ENCODE measurements around the gene GADD45A. TPM values are rescaled to one million over a fixed set of nuclear protein-coding genes. Genes with fewer than 3 reads are reported as not detected.

GADD45A gene
- total and polyA plus RNA-seq, 9 donors, result 6.8 to 24.1 (median 19.8) TPM

- peak; percentile 53 for DNase-seq
- Histone ChIP-seq H3K4me1 (ENCODE audit: control insufficient read depth, insufficient read depth, low read length) (peaks cover 6% of the 10 kb centered on the region), H3K4me3 (ENCODE audit: low read length) (no peak overlapping the region), H3K9me3 (replicated peaks; ENCODE audit: control insufficient read depth, low read depth, low read length) (no peaks in the 10 kb centered on the region), H3K36me3 (ENCODE audit: control insufficient read depth, insufficient read depth, low read length) (peaks cover 13% of the 10 kb centered on the region), H3K27me3 (ENCODE audit: control insufficient read depth, insufficient read depth, low read length) (no peaks in the 10 kb centered on the region), H3K27ac (ENCODE audit: low read length) (no peak overlapping the region)
- no CpG with 5 or more reads among the region's 8 CpGs for WGBS (ENCODE audit: insufficient coverage)
These were observed 15.8 kb downstream of the GADD45A start for GRCh38 chr1:67700692-67701410.

GRCh38 chr1:67701876-67702275 lies 16.9 kb downstream of the GADD45A start:
- peaks cover 10% of the 10 kb centered on the region for H3K4me1 ChIP-seq (ENCODE audit: control insufficient read depth, insufficient read depth, low read length)
- no peak overlapping the region for H3K4me3 ChIP-seq (ENCODE audit: low read length)
- H3K27ac ChIP-seq (ENCODE audit: low read length), result no peak overlapping the region
- H3K9me3 ChIP-seq (replicated peaks; ENCODE audit: control insufficient read depth, low read depth, low read length), result no peaks in the 10 kb centered on the region
- DNase-seq, result no peak
- peaks cover 13% of the 10 kb centered on the region for H3K36me3 ChIP-seq (ENCODE audit: control insufficient read depth, insufficient read depth, low read length)
- 80% methylated on average over 1 of the region's 2 CpGs for WGBS (ENCODE audit: insufficient coverage)
- no peaks in the 10 kb centered on the region for H3K27me3 ChIP-seq (ENCODE audit: control insufficient read depth, insufficient read depth, low read length)

- Histone ChIP-seq H3K27me3 (ENCODE audit: control insufficient read depth, insufficient read depth, low read length) (no peaks in the 10 kb centered on the region), H3K36me3 (ENCODE audit: control insufficient read depth, insufficient read depth, low read length) (peaks cover 13% of the 10 kb centered on the region), H3K9me3 (replicated peaks; ENCODE audit: control insufficient read depth, low read depth, low read length) (no peaks in the 10 kb centered on the region), H3K27ac (ENCODE audit: low read length) (no peak overlapping the region), H3K4me3 (ENCODE audit: low read length) (no peak overlapping the region), H3K4me1 (ENCODE audit: control insufficient read depth, insufficient read depth, low read length) (peaks cover 17% of the 10 kb centered on the region)
- peak; percentile 39 for DNase-seq
- WGBS (ENCODE audit: insufficient coverage), result no CpG with 5 or more reads among the region's 3 CpGs
These were observed 19.4 kb downstream of the GADD45A start for GRCh38 chr1:67704351-67704750.

GRCh38 chr1:67705735-67706453 lies 20.9 kb downstream of the GADD45A start:
- H3K4me1 ChIP-seq (ENCODE audit: control insufficient read depth, insufficient read depth, low read length), result peaks cover 26% of the 10 kb centered on the region
- H3K27me3 ChIP-seq (ENCODE audit: control insufficient read depth, insufficient read depth, low read length), result no peaks in the 10 kb centered on the region
- 49% methylated on average over 7 of the region's 10 CpGs for WGBS (ENCODE audit: insufficient coverage)
- H3K27ac ChIP-seq (ENCODE audit: low read length), result no peak overlapping the region
- H3K4me3 ChIP-seq (ENCODE audit: low read length), result no peak overlapping the region
- DNase-seq, result peak; percentile 63
- H3K36me3 ChIP-seq (ENCODE audit: control insufficient read depth, insufficient read depth, low read length), result peaks cover 6% of the 10 kb centered on the region
- no peaks in the 10 kb centered on the region for H3K9me3 ChIP-seq (replicated peaks; ENCODE audit: control insufficient read depth, low read depth, low read length)

- no peaks in the 10 kb centered on the region for H3K9me3 ChIP-seq (replicated peaks; ENCODE audit: control insufficient read depth, low read depth, low read length)
- 93% methylated on average over 6 of the region's 8 CpGs for WGBS (ENCODE audit: insufficient coverage)
- H3K4me3 ChIP-seq (ENCODE audit: low read length), result no peak overlapping the region
- no peaks in the 10 kb centered on the region for H3K27me3 ChIP-seq (ENCODE audit: control insufficient read depth, insufficient read depth, low read length)
- peaks cover 6% of the 10 kb centered on the region for H3K36me3 ChIP-seq (ENCODE audit: control insufficient read depth, insufficient read depth, low read length)
- H3K27ac ChIP-seq (ENCODE audit: low read length), result no peak overlapping the region
- DNase-seq, result no peak
- H3K4me1 ChIP-seq (ENCODE audit: control insufficient read depth, insufficient read depth, low read length), result peaks cover 36% of the 10 kb centered on the region
These were observed 23.6 kb downstream of the GADD45A start for GRCh38 chr1:67708606-67709005.

- 41% methylated on average over 2 of the region's 5 CpGs for whole genome bisulfite sequencing (ENCODE audit: insufficient coverage)
- H3K4me1 ChIP-seq (ENCODE audit: control insufficient read depth, insufficient read depth, low read length), result peaks cover 37% of the 10 kb centered on the region
- no peak overlapping the region for H3K4me3 ChIP-seq (ENCODE audit: low read length)
- H3K27me3 ChIP-seq (ENCODE audit: control insufficient read depth, insufficient read depth, low read length), result no peaks in the 10 kb centered on the region
- no peaks in the 10 kb centered on the region for H3K36me3 ChIP-seq (ENCODE audit: control insufficient read depth, insufficient read depth, low read length)
- no peak overlapping the region for H3K27ac ChIP-seq (ENCODE audit: low read length)
- DNase-seq, result peak; percentile 57
- no peaks in the 10 kb centered on the region for H3K9me3 ChIP-seq (replicated peaks; ENCODE audit: control insufficient read depth, low read depth, low read length)
These were observed 25.4 kb downstream of the GADD45A start for GRCh38 chr1:67710417-67710816.

GRCh38 chr1:67711158-67711854 lies 26.3 kb downstream of the GADD45A start:
- 75% methylated on average over 1 of the region's 7 CpGs for WGBS (ENCODE audit: insufficient coverage)
- DNase-seq, result no peak
- Histone ChIP-seq H3K27ac (ENCODE audit: low read length) (no peak overlapping the region), H3K27me3 (ENCODE audit: control insufficient read depth, insufficient read depth, low read length) (no peaks in the 10 kb centered on the region), H3K4me1 (ENCODE audit: control insufficient read depth, insufficient read depth, low read length) (peaks cover 32% of the 10 kb centered on the region), H3K4me3 (ENCODE audit: low read length) (no peak overlapping the region), H3K9me3 (replicated peaks; ENCODE audit: control insufficient read depth, low read depth, low read length) (no peaks in the 10 kb centered on the region), H3K36me3 (ENCODE audit: control insufficient read depth, insufficient read depth, low read length) (no peaks in the 10 kb centered on the region)

- Histone ChIP-seq H3K9me3 (replicated peaks; ENCODE audit: control insufficient read depth, low read depth, low read length) (no peaks in the 10 kb centered on the region), H3K27me3 (ENCODE audit: control insufficient read depth, insufficient read depth, low read length) (no peaks in the 10 kb centered on the region), H3K4me1 (ENCODE audit: control insufficient read depth, insufficient read depth, low read length) (peaks cover 33% of the 10 kb centered on the region), H3K27ac (ENCODE audit: low read length) (no peak overlapping the region), H3K4me3 (ENCODE audit: low read length) (no peak overlapping the region), H3K36me3 (ENCODE audit: control insufficient read depth, insufficient read depth, low read length) (no peaks in the 10 kb centered on the region)
- DNase-seq, result no peak
- WGBS (ENCODE audit: insufficient coverage), result 0% methylated on average over 1 of the region's 2 CpGs
These were observed 26.8 kb downstream of the GADD45A start for GRCh38 chr1:67711855-67712212.

GRCh38 chr1:67713057-67713846 lies 28.3 kb downstream of the GADD45A start:
- peak; percentile 36 for DNase-seq

More at GRCh38 chr1:67713057-67713846, 28.3 kb downstream of the GADD45A start:
- no peak overlapping the region for H3K27ac ChIP-seq (ENCODE audit: low read length)
- no peaks in the 10 kb centered on the region for H3K36me3 ChIP-seq (ENCODE audit: control insufficient read depth, insufficient read depth, low read length)
- H3K4me1 ChIP-seq (ENCODE audit: control insufficient read depth, insufficient read depth, low read length), result peaks cover 33% of the 10 kb centered on the region
- no peaks in the 10 kb centered on the region for H3K27me3 ChIP-seq (ENCODE audit: control insufficient read depth, insufficient read depth, low read length)
- no peaks in the 10 kb centered on the region for H3K9me3 ChIP-seq (replicated peaks; ENCODE audit: control insufficient read depth, low read depth, low read length)
- WGBS (ENCODE audit: insufficient coverage), result 93% methylated on average over 3 of the region's 6 CpGs
- H3K4me3 ChIP-seq (ENCODE audit: low read length), result no peak overlapping the region
